ENCODE data around the gene MAML3.
A peak's percentile ranks its signal among the peaks of the same experiment; 100 is the strongest.

MAML3 gene

DNA sequence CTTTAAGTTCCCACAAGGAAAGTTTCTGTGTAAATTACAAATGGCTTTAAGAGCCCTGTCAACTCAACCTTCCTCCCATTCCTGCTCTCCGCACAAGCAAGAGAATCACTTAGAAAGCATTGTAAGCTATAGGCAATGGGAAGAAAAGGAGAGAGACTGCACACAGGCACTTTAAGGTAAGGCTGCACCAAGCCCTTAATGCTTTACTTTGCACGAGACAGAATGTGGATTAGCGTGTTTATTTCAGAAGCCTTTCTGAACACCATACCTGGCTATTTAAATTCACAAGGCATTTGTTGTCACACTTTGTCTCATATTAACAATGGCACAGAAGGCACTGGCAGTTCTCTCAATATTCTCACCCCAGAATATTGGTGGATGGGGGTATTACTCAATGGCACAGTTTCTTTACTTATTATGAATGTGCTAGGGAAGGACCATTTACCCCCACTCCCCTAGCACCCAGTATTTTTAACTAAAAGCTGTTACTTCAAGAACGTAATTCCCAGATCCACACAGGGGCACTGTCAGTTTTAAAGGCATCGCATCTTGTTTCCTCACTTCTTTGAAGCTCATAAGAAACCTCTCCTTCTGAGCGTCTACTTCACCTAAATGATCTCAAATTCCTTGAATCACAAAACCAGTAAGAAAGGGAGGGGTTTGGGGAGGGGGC lies 150.0 kb downstream of the MAML3 start:
- DNase-seq (ENCODE audit: low read depth in 2 of 2): no peak

- no peak for DNase-seq (ENCODE audit: low read depth in 2 of 2)
These were observed 153.8 kb downstream of the MAML3 start for GRCh38 chr4:140000232-140000631.

GRCh38 chr4:139988863-139989765 lies 164.9 kb downstream of the MAML3 start:
- DNase-seq (ENCODE audit: low read depth in 2 of 2): peak; percentile 13 to 17

DNA sequence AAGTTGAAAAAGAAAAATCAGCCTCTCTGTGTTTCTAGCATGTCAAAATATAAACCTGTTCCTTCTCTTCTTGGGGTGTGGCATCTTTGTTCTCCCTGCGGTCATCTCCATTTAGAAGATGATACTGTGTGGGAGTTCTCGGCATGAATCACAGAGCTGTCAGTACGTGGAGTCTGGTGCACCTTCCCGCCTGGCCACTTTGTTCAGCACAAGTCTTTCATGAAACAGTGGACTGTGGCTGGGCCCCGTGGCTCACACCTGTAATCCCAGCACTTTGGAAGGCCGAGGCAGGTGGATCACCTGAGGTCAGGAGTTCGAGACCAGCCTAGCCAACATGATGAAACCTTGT lies 166.5 kb downstream of the MAML3 start:
- DNase-seq (ENCODE audit: low read depth in 2 of 2): no peak

DNA sequence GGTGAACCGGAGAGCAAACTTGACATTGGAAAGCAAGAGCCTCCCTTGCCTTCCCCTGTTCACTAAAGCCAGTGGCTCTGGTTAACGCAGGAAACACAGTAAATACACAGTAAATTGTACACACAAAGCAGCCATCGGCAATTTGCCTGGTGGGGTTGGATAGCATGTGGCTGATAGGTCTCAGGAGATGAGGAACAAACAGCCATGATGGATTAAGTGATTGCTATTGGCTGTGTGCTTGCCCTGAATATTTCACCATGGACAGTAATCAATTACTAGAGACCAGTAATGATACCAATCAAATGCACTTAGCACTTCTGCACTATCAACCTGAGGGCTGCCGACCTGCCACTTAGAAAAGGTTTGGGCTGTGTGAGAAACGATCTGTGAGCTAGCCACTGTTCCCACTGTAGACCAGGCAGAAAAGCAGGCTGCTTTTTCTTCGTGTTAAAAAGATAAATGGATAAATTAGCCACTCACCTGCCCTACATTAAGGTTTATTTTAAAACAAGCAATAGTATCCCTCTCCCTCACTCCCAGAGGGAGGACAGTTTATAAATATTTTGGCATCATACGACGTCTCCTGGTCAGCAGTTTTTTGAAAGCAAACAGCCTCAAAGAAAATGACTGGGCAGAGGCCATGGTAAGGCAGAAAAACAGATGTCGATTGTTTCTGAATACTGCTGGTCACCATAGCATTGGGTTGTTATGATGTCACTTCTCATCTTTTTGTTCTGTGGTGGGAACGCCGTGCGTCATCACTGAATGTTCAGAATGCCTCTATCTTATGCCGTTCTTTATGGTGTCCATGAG lies 167.1 kb downstream of the MAML3 start:
- no peak for DNase-seq (ENCODE audit: low read depth in 2 of 2)

- DNase-seq (ENCODE audit: low read depth in 2 of 2): no peak
These were observed 167.9 kb downstream of the MAML3 start for GRCh38 chr4:139986106-139986505.

DNA sequence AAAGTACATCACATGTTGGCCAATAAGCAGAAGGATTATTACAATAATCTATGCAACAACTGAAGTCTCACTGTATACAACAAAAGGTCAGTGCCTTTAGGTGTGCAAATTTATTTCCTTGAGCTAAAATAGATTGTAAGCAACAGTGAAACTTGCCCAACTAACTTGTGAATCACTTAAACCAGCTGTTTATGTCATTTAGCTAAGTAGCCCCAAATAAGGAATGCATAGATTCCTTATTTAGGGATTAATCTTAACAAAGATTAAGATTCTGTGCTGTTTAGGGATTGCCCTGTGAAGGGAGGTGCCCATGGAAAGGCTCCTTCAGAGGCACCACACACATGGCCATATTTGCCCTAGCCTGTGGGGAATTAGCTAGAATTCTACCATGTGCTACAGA lies 168.6 kb downstream of the MAML3 start:
- DNase-seq (ENCODE audit: low read depth in 2 of 2): no peak

DNA sequence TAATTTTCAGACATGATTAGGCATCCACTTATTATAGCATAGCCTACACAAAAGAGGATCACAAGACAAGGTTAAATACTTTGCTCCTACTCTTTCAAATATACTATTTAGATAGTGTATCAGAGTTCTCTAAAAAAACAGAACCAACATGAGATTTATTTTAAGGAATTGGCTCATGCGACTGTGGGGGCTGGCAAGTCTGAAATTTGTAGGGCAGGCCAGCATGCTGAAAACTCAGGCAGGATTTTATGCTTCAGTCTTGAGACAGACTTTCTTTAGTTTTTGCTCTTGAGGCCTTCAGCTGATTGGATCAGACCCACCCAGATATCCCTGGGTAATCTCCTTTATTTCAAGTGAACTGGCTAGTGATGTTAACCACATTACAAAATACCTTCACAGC lies 169.5 kb downstream of the MAML3 start:
- no peak for DNase-seq (ENCODE audit: low read depth in 2 of 2)

- DNase-seq (ENCODE audit: low read depth in 2 of 2): no peak
These were observed 175.3 kb downstream of the MAML3 start for GRCh38 chr4:139978692-139979091.

- DNase-seq (ENCODE audit: low read depth in 2 of 2): no peak
These were observed 176.0 kb downstream of the MAML3 start for GRCh38 chr4:139977838-139978609.

- no peak for DNase-seq (ENCODE audit: low read depth in 2 of 2)
These were observed 178.1 kb downstream of the MAML3 start for GRCh38 chr4:139975830-139976272.

DNA sequence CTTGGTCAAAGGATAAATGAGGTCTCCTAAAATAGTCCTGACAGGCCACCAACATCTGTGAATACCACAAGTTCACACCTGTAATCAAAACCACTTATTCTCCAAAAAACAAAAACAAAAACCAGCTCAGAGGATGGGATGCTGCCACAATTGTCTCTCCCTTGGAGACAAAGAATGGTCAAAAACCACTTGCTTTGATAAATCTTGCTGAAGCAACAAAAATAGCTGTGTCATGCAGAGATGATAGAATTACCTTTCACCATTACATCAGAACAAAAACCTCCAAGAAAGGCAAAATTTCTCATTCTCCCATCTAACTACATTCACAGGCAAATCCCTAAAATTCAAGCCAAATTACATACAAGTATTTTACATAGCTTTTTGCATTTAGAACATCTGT lies 180.4 kb downstream of the MAML3 start:
- no peak for DNase-seq (ENCODE audit: low read depth in 2 of 2)

DNA sequence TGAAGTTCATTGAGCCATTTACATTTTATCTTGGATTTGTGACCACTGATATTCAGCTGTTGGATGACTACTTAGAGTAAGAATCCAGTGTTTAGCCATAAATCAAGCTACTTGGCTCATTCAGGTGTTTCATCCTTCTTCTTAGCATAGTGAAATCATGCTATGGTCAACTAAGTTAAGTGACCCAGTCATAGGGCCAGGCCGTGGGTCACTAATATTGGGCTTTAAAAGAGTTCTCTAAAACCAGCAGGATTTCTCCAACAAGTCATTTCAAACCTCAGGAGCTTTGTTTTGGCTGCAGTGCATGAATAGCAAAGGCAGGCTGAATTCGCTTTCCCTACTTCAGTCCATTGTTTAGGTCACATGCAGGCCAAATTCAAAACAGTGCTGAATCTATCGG lies 181.0 kb downstream of the MAML3 start:
- no peak for DNase-seq (ENCODE audit: low read depth in 2 of 2)

GRCh38 chr4:139972305-139972704 lies 181.7 kb downstream of the MAML3 start:
- no peak for DNase-seq (ENCODE audit: low read depth in 2 of 2)

DNA sequence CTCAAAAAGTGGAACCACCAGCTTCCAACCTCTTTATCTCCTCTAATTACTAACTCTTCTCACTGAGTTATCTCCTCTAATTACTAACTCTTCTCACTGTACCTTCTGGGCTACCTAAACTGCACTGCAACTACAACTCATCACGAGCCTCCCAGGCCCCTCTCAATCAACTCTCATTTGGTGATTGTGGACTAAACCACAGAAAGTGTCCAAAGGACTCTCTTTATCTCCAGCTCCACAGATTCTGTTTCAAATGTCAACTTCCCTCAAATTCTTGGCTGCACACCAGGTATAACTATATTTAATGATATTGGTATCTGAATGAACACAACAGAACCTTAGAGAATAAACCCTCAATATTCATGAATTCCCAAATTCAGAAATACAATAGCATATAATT lies 182.9 kb downstream of the MAML3 start:
- DNase-seq (ENCODE audit: low read depth in 2 of 2): no peak

DNA sequence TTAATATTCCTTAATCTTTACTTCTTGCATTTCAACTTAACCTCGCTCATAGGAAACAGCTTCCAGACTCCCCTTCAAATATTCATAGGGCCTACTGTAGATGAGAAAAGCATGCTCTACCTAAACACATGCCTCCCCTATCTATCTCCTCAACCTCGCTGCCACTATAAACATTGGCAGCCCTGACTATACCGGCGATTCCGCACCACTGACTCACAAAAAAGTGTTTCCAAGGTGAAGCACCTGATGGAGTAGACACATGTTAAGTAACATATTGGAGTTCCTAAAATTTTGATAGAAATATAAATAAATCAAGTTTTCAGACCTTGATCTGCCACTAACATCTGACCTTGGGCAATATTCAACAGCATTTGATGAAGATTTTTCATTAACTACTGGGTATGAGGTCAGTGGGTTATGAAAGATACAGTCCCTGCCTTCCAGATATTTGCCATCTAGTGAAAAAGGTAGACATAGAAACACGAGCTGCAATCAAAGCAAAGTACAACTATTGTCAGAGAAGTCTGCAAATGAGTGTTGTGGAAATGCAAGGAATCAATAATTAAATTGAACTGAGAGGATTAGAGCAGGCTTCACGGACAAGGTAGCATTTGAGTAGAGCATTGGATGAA lies 184.2 kb downstream of the MAML3 start:
- no peak for DNase-seq (ENCODE audit: low read depth in 2 of 2)

DNA sequence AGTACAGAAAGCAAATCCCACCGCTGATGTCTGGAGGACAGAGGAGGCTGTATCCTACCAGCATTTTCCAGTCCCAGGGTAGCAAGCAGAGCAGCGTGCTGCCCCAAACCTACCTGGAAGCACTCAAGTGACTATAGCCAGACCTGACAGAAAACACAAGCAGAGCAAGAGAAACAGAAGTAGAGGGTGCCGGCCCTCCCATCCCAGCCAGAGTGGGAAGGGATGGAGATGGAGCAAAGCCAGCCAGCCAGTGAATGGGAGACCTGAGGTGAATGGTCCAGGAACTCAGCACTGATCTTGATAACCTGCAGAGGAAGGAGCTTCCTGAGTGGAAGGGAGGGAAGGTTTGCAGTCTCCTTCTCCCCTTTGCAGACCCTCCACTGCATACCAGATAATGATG lies 185.2 kb downstream of the MAML3 start:
- no peak for DNase-seq (ENCODE audit: low read depth in 2 of 2)

DNA sequence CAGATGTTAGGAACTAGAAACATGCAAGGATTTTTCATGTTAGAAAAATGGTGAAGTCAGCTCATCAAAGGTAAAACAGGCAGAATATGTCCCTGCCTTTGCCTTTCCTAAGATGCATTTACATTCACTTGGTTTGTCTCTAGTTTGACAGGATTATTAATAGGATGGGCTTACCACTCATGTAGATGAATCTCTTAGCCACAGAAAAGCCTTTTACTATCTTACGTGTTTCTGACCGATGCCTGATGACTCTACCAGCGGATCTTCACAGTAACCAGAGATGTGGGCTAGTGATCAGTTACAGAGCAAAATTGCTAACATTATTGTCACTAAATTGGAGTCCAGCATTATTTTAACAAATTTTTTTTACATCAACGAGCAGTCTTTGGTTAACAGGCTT lies 187.6 kb downstream of the MAML3 start:
- no peak for DNase-seq (ENCODE audit: low read depth in 2 of 2)

- DNase-seq (ENCODE audit: low read depth in 2 of 2): no peak
These were observed 188.2 kb downstream of the MAML3 start for GRCh38 chr4:139965789-139966188.

DNA sequence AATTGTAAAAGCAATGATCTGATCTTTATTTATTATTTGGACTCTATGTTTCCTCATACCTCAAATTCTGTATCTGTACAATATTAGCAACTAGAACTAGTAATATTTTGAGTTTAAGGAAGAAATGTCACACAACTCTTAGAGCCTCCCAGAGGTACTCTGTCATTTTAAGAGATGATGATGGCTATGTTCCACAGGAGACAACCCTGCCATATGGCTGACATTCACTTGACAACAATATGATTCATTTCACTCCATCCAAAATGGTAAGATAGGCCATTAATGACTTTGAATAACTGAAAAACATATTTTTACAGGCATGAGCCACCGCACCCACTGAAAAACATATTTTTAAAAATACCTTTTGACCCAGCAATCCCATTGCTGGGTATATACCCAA lies 190.3 kb downstream of the MAML3 start:
- DNase-seq (ENCODE audit: low read depth in 2 of 2): no peak

- no peak for DNase-seq (ENCODE audit: low read depth in 2 of 2)
These were observed 191.8 kb downstream of the MAML3 start for GRCh38 chr4:139962130-139962684.
